ENCODE results near the gene PRR16.

The PRR16 gene

DNA sequence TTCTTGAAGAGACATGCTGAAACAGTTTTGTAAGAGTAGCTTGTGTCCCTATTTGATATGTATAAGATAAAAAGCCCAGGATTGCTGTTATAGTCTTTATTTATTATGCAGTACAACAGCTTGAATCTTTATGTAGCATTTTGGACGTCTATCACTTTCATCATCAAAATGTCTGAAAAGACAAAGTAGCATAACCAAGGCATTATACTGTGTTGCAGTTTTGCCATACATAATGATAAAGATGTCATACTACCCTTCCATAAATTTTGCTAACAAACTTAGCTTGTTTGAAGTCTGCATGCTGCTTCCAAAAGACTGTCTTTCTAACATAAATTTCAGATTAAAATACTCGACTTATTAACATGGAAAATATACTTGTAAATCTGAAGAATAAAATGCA, 127.8 kb downstream of the PRR16 start:
- H3K27ac ChIP-seq, result no peak overlapping the region
- no peak for TF ChIP-seq ZFX (IDR thresholded peaks at IDR 0.05; ENCODE audit: borderline replicate concordance)
- TF ChIP-seq, protein P1, sequence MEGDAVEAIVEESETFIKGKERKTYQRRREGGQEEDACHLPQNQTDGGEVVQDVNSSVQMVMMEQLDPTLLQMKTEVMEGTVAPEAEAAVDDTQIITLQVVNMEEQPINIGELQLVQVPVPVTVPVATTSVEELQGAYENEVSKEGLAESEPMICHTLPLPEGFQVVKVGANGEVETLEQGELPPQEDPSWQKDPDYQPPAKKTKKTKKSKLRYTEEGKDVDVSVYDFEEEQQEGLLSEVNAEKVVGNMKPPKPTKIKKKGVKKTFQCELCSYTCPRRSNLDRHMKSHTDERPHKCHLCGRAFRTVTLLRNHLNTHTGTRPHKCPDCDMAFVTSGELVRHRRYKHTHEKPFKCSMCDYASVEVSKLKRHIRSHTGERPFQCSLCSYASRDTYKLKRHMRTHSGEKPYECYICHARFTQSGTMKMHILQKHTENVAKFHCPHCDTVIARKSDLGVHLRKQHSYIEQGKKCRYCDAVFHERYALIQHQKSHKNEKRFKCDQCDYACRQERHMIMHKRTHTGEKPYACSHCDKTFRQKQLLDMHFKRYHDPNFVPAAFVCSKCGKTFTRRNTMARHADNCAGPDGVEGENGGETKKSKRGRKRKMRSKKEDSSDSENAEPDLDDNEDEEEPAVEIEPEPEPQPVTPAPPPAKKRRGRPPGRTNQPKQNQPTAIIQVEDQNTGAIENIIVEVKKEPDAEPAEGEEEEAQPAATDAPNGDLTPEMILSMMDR (IDR thresholded peaks at IDR 0.05), result no peak

DNA sequence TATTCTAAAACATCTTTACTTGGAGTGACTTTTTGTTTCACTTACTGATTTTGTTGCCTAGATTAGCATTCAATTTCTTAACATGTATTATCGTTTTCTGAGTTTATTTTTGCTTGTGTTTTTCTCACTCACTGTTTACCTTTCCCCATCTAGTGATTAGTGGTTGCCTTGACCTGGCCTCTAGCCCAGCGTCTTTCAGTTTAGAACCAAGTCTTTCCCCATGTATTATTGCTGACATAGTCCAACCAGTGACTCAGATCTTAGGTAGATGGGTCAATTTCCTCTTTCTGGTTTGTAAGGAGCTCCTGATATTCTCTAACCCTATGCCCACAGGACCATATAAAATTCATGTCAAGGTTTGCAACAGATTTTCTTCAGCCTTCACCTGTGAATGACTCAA, 135.5 kb downstream of the PRR16 start:
- H3K27ac ChIP-seq, result no peak overlapping the region
- TF ChIP-seq ZFX (IDR thresholded peaks at IDR 0.05; ENCODE audit: borderline replicate concordance), result no peak
- TF ChIP-seq, protein P1 (IDR thresholded peaks at IDR 0.05), result no peak

DNA sequence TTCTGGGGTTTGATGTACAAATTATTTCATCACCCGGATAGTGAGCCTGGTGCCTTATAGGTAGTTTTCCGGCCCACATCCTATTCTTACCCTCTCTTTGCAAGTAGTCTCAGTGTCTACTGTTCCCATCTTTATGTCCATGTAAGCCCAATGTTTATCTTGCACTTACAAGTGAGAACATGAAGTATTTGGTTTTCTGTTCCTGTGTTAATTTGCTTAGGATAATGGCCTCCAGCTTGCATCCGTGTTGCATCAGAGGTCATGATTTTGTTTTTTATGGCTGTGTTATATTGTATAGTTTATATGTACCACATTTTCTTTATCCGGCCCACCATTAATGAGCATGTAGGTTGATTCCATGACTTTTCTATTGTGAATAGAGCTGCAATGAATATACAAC, 136.5 kb downstream of the PRR16 start:
- no peak for TF ChIP-seq ZFX (IDR thresholded peaks at IDR 0.05; ENCODE audit: borderline replicate concordance)
- TF ChIP-seq, protein P1 (IDR thresholded peaks at IDR 0.05), result no peak
- H3K27ac ChIP-seq, result peak overlapping the region; percentile 50

DNA sequence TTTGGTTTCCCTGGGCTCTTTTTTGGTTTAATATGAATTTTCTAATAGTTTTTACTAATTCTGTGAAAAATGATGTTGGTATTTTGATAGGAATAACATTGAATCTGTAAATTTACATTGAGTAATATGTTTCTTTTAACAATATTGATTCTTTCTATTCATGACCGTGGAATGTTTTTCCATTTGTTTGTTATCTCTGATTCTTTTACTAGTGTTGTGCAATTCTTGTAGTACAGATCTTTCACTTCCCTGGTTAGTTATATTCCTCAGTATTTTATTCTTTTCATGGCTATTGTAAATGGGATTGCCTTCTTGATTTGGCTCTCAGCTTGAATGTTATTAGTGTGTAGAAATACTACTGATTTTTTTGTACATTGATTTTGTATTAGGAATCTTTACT, 137.9 kb downstream of the PRR16 start:
- TF ChIP-seq ZFX (IDR thresholded peaks at IDR 0.05; ENCODE audit: borderline replicate concordance), result no peak
- TF ChIP-seq, protein P1 (IDR thresholded peaks at IDR 0.05), result no peak
- no peak overlapping the region for H3K27ac ChIP-seq

DNA sequence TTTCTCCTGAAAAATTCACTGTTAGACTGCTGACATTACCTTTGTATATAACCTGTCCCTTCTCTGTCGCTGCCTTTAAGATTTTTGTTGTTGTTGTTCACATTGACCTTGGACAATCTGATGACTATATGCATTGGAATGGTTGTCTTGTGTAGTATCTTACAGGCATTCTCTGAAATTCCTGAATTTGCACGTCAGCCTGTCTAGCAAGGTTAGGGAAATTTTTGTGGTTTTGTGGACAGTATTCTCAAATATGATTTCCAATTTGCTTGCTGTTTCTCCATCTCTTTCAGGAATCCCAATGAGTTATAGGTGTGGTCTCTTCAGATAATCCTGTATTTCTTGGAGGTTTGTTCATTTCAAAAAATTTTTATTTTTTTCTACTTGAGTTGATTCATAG, 140.8 kb downstream of the PRR16 start:
- H3K27ac ChIP-seq, result no peak overlapping the region
- TF ChIP-seq, protein P1 (IDR thresholded peaks at IDR 0.05), result no peak
- TF ChIP-seq ZFX (IDR thresholded peaks at IDR 0.05; ENCODE audit: borderline replicate concordance), result no peak

DNA sequence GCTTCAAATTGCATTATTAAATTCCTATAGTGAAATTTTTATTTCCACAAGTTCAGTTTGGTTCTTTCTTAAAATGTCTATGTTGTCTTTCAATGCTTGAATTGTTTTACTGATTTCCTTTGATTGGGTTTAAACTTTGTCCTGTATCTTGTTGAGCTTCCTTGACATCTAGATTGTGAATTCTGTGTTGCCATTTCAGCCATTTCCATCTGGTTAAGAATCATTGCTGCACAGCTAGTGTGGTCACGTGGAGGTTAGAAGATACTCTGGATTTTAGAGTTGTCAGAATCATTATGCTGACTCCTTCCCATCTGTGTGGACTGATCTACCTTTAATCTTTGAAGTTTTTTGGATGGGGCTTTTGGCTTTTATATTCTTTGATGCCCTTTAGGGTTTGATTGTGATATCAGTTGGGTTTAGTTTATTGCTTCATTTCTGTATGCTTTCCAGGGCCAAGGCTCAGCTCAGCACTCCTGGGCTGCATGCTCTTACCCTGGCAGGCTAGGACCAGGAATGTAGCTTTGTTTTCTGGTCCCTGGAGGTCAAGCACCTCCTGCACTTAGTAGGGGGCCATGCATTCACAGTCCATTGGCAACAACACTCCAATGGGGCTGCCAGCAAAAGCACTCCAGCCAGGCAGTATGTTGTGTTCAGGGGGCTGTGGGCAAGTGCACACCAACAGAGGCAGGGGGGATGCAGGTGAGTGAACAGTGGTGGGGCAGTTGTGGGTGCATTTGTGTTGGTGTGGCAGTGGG, 141.4 kb downstream of the PRR16 start:
- TF ChIP-seq, protein P1 (IDR thresholded peaks at IDR 0.05), result no peak
- no peak for TF ChIP-seq ZFX (IDR thresholded peaks at IDR 0.05; ENCODE audit: borderline replicate concordance)
- no peak overlapping the region for H3K27ac ChIP-seq

DNA sequence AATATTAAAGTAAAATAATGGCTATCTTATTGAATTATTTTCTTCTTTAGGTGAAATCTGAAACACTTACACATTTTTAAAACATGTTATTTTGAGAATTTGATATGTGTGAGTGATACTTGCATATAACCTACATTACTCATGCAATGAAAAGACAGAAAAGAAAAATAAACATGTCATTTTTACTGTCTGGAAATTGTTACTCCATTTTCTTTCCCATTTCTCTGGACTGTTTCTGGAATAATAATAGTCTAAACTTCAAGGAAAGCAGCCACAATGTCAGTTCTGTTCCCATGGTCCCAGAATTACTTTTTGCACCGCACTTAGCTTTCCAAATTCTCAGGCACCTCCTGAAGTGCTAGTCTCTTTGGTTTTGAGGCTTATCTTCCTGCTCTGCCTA, 145.5 kb downstream of the PRR16 start:
- TF ChIP-seq, protein P1 (IDR thresholded peaks at IDR 0.05), result no peak
- no peak for TF ChIP-seq ZFX (IDR thresholded peaks at IDR 0.05; ENCODE audit: borderline replicate concordance)
- no peak overlapping the region for H3K27ac ChIP-seq

All from 22Rv1 (cell line).